Memory B cell (primary cell): ENCODE results near the gene CHCHD10.

Experiments used
- ATAC-seq: fragments of 150-1000 bp; cut with Tn5 transposase; 2 replicates; pipeline ENCODE4 v1.10.0; 2021; ENCODE audit warnings: low read depth, mild to moderate bottlenecking, moderate library complexity
- DNase-seq, 2 donors: peaks; one replicate each; pipeline ENCODE4 v3.0.0; 2022; ENCODE audit warnings: low spot score in 2 of 2
- H3K27ac Mint-ChIP-seq: one replicate; pipeline ENCODE4 v1.8.0; 2022; ENCODE audit warnings: mild to moderate bottlenecking, moderate library complexity, mixed read lengths
- H3K27me3 Mint-ChIP-seq: one replicate; pipeline ENCODE4 v1.8.0; 2022; ENCODE audit warnings: mixed read lengths
- H3K36me3 Mint-ChIP-seq: one replicate; pipeline ENCODE4 v1.8.0; 2022; ENCODE audit warnings: mild to moderate bottlenecking, mixed read lengths
- H3K4me1 Mint-ChIP-seq: one replicate; pipeline ENCODE4 v1.8.0; 2022; ENCODE audit warnings: mixed read lengths
- H3K4me3 Mint-ChIP-seq: one replicate; pipeline ENCODE4 v1.8.0; 2022; ENCODE audit warnings: mild to moderate bottlenecking, moderate library complexity, mixed read lengths
- H3K9me3 Mint-ChIP-seq: one replicate; pipeline ENCODE4 v1.8.0; 2022; ENCODE audit warnings: mixed read lengths

The CHCHD10 gene

GRCh38 chr22:23754220-23754919, 13.4 kb downstream of the CHCHD10 start, which contains the start of gene VPREB3:
VPREB3 (minus strand) TSS chr22:23754425; CDS start chr22:23754363, 62 bp downstream.
- no peak for ATAC-seq
- H3K4me1 Mint-ChIP-seq = peaks cover 39% of the 10 kb centered on the region
- no peaks in the 10 kb centered on the region for H3K27me3 Mint-ChIP-seq
- no peaks in the 10 kb centered on the region for H3K9me3 Mint-ChIP-seq
- H3K27ac Mint-ChIP-seq = peak within 1 kb of the TSS; percentile 97
- H3K36me3 Mint-ChIP-seq = peaks cover 5% of the 10 kb centered on the region
- H3K4me3 Mint-ChIP-seq = peak within 1 kb of the TSS; percentile 96
- no peak for DNase-seq

GRCh38 chr22:23753385-23753784, 14.4 kb downstream of the CHCHD10 start:
- H3K27me3 Mint-ChIP-seq = no peaks in the 10 kb centered on the region
- peaks cover 5% of the 10 kb centered on the region for H3K36me3 Mint-ChIP-seq
- H3K9me3 Mint-ChIP-seq = no peaks in the 10 kb centered on the region
- ATAC-seq (no peak), DNase-seq (peak in 1 of 2 donors; percentile 29)
- peaks cover 39% of the 10 kb centered on the region for H3K4me1 Mint-ChIP-seq
- peak overlapping the region; percentile 97 for H3K27ac Mint-ChIP-seq
- peak overlapping the region; percentile 96 for H3K4me3 Mint-ChIP-seq

GRCh38 chr22:23752750-23753149, 15.0 kb downstream of the CHCHD10 start:
- Mint-ChIP-seq H3K27ac (peak overlapping the region; percentile 97), H3K4me1 (peaks cover 39% of the 10 kb centered on the region), H3K9me3 (no peaks in the 10 kb centered on the region), H3K27me3 (no peaks in the 10 kb centered on the region), H3K36me3 (peaks cover 5% of the 10 kb centered on the region), H3K4me3 (peak overlapping the region; percentile 96)
- ATAC-seq = peak; percentile 54
- DNase-seq = no peak

- DNase-seq (peak; percentile 85 to 88), ATAC-seq (peak; percentile 73)
- H3K27ac Mint-ChIP-seq = peak overlapping the region; percentile 97
- H3K9me3 Mint-ChIP-seq = no peaks in the 10 kb centered on the region
- peak overlapping the region; percentile 96 for H3K4me3 Mint-ChIP-seq
- H3K36me3 Mint-ChIP-seq = peaks cover 5% of the 10 kb centered on the region
- peaks cover 39% of the 10 kb centered on the region for H3K4me1 Mint-ChIP-seq
- no peaks in the 10 kb centered on the region for H3K27me3 Mint-ChIP-seq
Observed at GRCh38 chr22:23752090-23752691, 15.6 kb downstream of the CHCHD10 start.

- ATAC-seq = no peak
- H3K27ac Mint-ChIP-seq = peak overlapping the region; percentile 97
Observed at GRCh38 chr22:23751441-23751996, 16.3 kb downstream of the CHCHD10 start.

GRCh38 chr22:23750714-23751440, 16.9 kb downstream of the CHCHD10 start, which contains the start of gene ZNF70:
ZNF70 (minus strand) TSS chr22:23751112; CDS start chr22:23745140, 5,972 bp downstream.
- Mint-ChIP-seq H3K27ac (peak within 1 kb of the TSS; percentile 97), H3K36me3 (peaks cover 6% of the 10 kb centered on the region), H3K27me3 (no peaks in the 10 kb centered on the region), H3K4me3 (peak within 1 kb of the TSS; percentile 96), H3K4me1 (peaks cover 36% of the 10 kb centered on the region), H3K9me3 (no peaks in the 10 kb centered on the region)
- ATAC-seq (peak; percentile 63), DNase-seq (peak; percentile 83 to 88)

More at GRCh38 chr22:23751441-23751996, 16.3 kb downstream of the CHCHD10 start:
- Mint-ChIP-seq H3K36me3 (peaks cover 5% of the 10 kb centered on the region), H3K4me3 (peak overlapping the region; percentile 96), H3K4me1 (peaks cover 36% of the 10 kb centered on the region), H3K9me3 (no peaks in the 10 kb centered on the region), H3K27me3 (no peaks in the 10 kb centered on the region)
- no peak for DNase-seq

- H3K4me3 Mint-ChIP-seq = peak overlapping the region; percentile 73
- peaks cover 7% of the 10 kb centered on the region for H3K36me3 Mint-ChIP-seq
- H3K27ac Mint-ChIP-seq = peak overlapping the region; percentile 97
- no peaks in the 10 kb centered on the region for H3K27me3 Mint-ChIP-seq
- no peaks in the 10 kb centered on the region for H3K9me3 Mint-ChIP-seq
- peaks cover 32% of the 10 kb centered on the region for H3K4me1 Mint-ChIP-seq
- no peak for DNase-seq
- ATAC-seq = no peak
Observed at GRCh38 chr22:23750367-23750713, 17.4 kb downstream of the CHCHD10 start.

GRCh38 chr22:23749841-23750301, 17.9 kb downstream of the CHCHD10 start:
- DNase-seq (no peak), ATAC-seq (no peak)
- Mint-ChIP-seq H3K36me3 (peaks cover 11% of the 10 kb centered on the region), H3K27me3 (no peaks in the 10 kb centered on the region), H3K9me3 (no peaks in the 10 kb centered on the region), H3K4me3 (peak overlapping the region; percentile 73), H3K4me1 (peaks cover 30% of the 10 kb centered on the region), H3K27ac (no peak overlapping the region)

DNA sequence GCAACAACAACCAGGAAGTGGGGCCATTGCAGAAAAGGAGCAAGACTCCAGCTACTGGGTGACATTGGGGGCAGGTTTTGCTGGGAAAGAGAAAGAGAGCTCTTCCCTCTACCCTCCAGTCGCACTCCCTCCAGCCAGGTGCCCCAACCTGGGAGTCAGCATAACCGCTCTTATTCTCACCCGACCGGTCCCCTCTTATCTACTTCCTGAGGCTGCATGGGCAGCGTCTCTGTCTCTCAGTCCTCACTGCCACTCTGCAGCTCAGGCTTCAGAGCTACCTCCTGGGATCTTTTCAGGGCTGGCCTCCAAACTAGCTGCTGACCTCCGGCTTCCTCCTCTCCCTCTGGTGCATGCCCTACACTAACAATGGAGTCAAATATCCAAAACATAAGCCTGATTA, 22.0 kb downstream of the CHCHD10 start:
- Mint-ChIP-seq H3K4me3 (no peak overlapping the region), H3K36me3 (peaks cover 27% of the 10 kb centered on the region), H3K9me3 (no peaks in the 10 kb centered on the region), H3K27ac (no peak overlapping the region), H3K4me1 (peaks cover 13% of the 10 kb centered on the region), H3K27me3 (no peaks in the 10 kb centered on the region)
- no peak for ATAC-seq
- no peak for DNase-seq

DNA sequence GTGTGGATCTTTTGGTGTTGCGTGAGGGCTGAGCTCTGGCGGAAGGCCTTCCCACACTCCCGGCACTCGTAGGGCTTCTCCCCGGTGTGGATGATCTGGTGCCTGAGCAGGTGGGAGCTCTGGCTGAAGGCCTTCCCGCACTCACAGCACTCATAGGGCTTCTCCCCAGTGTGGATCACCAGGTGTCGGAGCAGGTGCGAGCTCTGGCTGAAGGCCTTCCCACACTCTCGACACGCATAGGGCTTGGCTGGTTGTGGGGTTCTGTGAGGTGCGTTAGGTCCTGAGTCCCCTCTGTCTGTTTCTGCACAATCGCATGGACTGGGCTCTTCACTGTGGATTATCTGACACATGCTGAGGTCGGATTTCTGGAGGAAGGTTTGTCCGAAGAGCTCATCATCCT, 23.3 kb downstream of the CHCHD10 start:
- Mint-ChIP-seq H3K4me1 (peaks cover 4% of the 10 kb centered on the region), H3K36me3 (peaks cover 25% of the 10 kb centered on the region), H3K4me3 (no peak overlapping the region), H3K27ac (no peak overlapping the region), H3K9me3 (no peaks in the 10 kb centered on the region), H3K27me3 (no peaks in the 10 kb centered on the region)
- ATAC-seq (no peak), DNase-seq (no peak)

DNA sequence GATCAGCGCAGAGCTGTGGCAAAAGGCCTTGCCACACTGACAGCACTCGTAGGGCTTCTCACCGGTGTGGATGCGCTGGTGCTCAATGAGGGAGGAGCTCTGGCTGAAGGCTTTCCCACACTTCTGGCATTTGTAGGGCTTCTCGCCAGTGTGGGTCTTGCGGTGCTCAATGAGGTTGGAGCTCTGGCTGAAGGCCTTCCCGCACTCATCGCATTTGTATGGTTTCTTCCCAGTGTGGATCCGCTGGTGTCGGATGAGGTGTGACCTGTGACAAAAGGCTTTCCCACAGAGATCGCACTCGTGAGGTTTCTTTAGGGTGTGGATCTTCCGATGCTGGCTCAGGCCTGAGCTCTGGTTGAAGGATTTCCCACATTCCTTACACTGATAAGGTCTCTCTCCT, 23.8 kb downstream of the CHCHD10 start:
- Mint-ChIP-seq H3K27ac (no peak overlapping the region), H3K4me1 (peaks cover 4% of the 10 kb centered on the region), H3K27me3 (no peaks in the 10 kb centered on the region), H3K36me3 (peaks cover 25% of the 10 kb centered on the region), H3K9me3 (no peaks in the 10 kb centered on the region), H3K4me3 (no peak overlapping the region)
- DNase-seq (no peak), ATAC-seq (no peak)

DNA sequence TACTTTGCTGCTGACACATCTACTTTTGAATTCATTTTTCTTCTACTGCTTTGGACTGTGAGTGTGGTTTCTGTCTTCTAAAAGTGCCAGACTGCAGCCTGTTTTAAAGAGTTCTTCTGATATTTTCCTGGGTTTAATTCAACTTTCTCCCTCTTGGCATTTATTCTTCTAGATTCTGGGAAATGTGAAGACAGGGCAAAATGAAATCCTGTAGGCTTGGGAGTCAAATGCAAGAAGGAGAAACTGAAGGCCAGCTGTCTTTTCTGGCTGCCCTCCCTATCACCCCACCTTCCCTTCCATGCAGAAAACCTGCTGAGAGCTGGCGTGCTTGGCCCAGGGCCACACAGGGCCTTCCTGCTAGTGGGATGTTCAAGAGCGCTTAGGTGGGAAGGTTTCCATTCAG, 24.5 kb downstream of the CHCHD10 start:
- no peak for ATAC-seq
- no peaks in the 10 kb centered on the region for H3K9me3 Mint-ChIP-seq
- peaks cover 25% of the 10 kb centered on the region for H3K36me3 Mint-ChIP-seq
- H3K27me3 Mint-ChIP-seq = no peaks in the 10 kb centered on the region
- H3K27ac Mint-ChIP-seq = no peak overlapping the region
- no peak for DNase-seq
- H3K4me3 Mint-ChIP-seq = no peak overlapping the region
- peaks cover 4% of the 10 kb centered on the region for H3K4me1 Mint-ChIP-seq

- Mint-ChIP-seq H3K4me1 (peaks cover 4% of the 10 kb centered on the region), H3K27ac (no peak overlapping the region), H3K36me3 (peaks cover 25% of the 10 kb centered on the region), H3K4me3 (no peak overlapping the region), H3K27me3 (no peaks in the 10 kb centered on the region), H3K9me3 (no peaks in the 10 kb centered on the region)
- no peak for ATAC-seq
- DNase-seq = no peak
Observed at GRCh38 chr22:23742505-23743264, 25.1 kb downstream of the CHCHD10 start.
